HG03442 (cell line): ENCODE results near the gene TNFSF15.

Experiments used
- ATAC-seq: cut with Tn5 transposase; IDR thresholded peaks from one replicate; pipeline ENCODE4 v1.9.1; 2021; ENCODE audit warnings: mild to moderate bottlenecking, moderate library complexity; ENCODE audit not compliant: unreplicated experiment

Gene TNFSF15

DNA sequence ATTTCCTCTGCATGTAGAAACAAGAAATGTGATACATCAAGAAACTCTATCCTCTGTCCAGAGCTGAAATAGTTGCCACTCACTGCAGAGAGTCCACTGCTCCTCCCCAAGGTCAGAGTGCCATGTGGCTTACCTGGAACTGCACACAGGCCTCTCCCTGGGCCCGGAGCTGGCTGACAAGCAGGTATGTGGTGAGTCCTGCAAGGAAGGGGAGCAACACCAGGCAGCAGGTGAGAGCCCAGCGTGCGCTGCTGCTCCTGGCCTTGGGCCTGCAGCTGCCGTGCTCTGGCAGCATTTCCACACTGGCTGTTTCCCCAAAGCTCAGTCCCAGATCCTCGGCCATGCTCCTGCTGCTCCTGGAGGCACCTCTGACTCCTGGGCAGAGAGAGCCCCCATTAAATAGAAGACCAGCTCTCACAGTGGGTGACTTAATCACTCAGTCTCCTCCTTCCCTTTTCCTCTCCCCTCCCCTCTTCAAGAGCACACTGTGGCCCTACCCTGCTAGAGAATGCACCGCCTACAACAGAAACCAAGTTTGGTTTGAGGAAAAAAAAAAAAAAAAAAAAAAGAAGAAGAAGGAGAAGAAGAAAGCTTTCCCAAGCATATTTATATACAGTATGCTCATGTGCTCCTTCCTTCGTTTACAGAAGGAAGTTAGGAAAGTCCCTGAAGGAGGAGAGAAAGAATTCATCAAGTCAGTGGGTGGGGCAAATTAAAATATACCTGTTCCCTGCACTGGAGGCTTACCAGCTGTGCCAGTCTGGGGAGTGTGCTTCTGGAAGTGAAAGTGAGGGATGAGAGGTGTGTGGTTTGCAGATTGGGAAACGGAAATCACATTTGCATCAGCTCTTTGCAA, at the start of gene TNFSF15:
TSS of gene TNFSF15 (minus strand) at position 370 of the 856 bp plus-strand sequence. CDS start at position 343, 27 bp downstream.
- peak; percentile 86 for ATAC-seq

DNA sequence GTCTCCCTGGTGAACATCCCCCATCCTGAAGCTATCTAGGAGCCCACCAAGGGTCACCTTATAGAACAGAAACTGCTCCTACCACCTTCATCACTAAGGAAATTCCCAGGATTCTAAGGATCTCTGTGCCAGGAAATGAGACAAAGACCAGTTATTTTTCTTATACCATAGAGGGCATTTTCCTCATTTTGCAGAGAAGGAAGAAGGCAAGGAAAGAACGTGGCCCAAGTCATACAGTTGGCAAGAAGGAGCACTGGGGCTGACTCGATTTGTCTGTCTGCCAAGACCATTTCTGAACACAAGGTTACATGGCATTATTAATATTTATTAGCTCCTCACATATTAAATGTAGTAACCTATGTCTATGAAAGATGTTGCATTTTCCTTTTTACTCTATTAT, 49.6 kb upstream of the TNFSF15 start:
- no peak for ATAC-seq

GRCh38 chr9:114854736-114855355, 49.0 kb upstream of the TNFSF15 start:
- no peak for ATAC-seq

GRCh38 chr9:114853071-114853855, 47.4 kb upstream of the TNFSF15 start:
- ATAC-seq, result no peak

GRCh38 chr9:114852050-114852594, 46.3 kb upstream of the TNFSF15 start:
- no peak for ATAC-seq

GRCh38 chr9:114851306-114851705, 45.5 kb upstream of the TNFSF15 start:
- ATAC-seq, result no peak

DNA sequence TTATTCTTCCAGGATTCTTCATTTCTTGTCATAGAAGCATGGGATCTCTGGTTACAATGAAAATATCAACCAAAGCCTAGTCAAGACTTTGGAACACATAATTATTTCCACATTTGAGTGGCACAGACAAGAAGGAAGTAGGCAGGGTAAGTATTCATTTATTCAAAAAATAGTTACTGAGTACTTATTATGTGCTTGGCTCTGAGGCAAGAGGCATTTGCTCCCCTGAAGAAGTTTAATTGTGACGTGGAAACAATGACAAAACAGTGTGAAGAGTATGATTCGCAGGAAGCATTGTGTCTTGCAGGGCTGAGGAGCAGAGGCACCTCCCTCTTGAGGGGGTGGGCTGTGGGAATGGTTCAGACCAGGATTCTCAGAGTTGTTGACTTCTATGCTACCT, 45.0 kb upstream of the TNFSF15 start:
- ATAC-seq, result no peak

GRCh38 chr9:114849450-114849849, 43.6 kb upstream of the TNFSF15 start:
- no peak for ATAC-seq

DNA sequence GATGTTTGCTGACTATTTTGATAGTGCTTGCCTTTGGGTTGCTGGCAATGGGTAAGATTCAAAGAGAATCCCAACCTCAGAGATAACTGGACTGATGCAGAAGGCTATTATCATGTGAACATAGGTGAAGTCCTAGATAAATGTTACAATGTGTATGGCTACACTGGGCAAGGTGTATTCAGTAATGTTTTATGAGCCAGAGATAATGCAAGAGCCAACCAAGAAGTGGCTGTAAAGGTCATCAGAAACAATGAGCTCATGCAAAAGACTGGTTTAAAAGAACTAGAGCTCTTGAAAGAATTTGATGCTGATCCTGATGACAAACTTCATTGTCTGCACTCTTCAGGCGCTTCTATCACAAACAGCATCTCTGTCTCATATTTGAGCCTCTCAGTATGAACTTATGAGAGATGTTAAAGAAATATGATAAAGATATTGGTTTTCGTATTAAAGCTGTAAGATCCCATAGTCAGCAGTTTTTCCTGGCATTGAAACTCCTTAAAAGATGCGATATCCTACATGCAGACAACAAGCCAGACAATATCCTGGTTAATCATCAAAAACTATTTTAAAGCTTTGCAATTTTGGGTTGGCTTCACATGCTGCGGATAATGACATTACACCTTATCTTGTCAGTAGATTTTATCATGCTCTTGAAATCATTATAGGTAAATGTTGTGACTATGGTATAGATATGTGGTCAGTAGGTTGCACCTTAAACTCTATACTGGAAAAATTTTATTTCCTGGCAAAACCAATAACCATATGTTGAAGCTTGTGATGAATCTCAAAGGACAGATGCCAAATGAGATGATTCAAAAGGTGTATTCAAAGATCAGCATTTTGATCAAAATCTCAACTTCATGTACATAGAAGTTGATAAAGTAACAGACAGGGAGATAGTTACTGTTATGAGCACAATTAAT, 41.9 kb upstream of the TNFSF15 start:
- ATAC-seq, result no peak

GRCh38 chr9:114845373-114845772, 39.5 kb upstream of the TNFSF15 start:
- no peak for ATAC-seq

DNA sequence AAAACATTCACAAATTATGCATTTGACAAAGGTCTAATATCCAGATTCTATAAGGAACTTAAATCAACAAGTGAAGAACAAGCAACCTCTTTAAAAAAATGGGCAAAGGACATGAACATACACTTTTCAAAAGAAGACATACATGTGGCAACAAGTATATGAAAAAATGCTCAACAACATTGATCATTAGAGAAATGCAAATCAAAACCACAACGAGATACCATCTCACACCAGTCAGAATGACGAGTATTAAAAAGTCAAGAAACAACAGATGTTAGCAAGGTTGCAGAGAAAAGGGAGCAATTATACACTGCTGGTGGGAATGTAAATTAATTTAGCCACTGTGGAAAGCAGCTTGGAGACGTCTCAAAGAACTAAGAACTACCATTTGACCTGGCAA, 38.9 kb upstream of the TNFSF15 start:
- no peak for ATAC-seq

DNA sequence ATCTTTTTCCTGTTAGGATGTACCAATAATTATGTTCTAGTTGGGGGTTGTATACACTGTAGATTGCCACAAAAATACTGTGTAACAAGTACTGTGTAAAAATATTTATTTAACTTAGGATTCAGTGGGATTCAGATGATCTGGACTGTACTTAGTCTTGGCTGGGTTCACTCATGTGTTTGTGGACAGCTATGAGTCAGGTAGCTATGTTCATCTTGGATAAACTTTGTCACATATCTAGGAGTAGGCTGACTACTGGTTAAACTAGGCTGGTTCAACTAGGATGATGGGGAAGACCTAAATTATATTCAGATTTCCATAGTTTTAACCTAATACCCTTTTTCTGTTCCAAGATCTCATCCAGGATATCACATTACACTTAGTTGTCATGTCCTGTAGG, 32.1 kb upstream of the TNFSF15 start:
- ATAC-seq, result no peak

GRCh38 chr9:114836769-114837168, 30.9 kb upstream of the TNFSF15 start:
- ATAC-seq, result no peak

DNA sequence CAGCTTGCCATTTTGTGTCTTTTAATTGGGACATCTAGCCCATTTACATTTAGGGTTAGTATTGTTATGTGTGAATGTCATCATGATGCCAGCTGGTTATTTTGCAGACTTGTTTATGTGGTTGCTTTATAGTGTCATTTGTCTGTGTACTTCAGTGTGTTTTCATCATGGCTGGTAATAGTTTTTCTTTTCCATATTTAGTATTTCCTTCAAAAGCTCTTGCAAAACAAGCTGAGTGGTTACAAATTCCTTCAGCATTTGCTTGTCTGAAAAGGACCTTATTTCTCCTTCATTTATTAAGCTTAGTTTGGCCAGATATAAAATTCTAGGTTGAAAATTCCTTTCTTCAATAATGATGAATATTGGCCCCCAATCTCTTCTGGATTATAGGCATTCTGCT, 28.5 kb upstream of the TNFSF15 start:
- no peak for ATAC-seq

- no peak for ATAC-seq
These were observed 24.7 kb upstream of the TNFSF15 start for GRCh38 chr9:114830546-114830945.

DNA sequence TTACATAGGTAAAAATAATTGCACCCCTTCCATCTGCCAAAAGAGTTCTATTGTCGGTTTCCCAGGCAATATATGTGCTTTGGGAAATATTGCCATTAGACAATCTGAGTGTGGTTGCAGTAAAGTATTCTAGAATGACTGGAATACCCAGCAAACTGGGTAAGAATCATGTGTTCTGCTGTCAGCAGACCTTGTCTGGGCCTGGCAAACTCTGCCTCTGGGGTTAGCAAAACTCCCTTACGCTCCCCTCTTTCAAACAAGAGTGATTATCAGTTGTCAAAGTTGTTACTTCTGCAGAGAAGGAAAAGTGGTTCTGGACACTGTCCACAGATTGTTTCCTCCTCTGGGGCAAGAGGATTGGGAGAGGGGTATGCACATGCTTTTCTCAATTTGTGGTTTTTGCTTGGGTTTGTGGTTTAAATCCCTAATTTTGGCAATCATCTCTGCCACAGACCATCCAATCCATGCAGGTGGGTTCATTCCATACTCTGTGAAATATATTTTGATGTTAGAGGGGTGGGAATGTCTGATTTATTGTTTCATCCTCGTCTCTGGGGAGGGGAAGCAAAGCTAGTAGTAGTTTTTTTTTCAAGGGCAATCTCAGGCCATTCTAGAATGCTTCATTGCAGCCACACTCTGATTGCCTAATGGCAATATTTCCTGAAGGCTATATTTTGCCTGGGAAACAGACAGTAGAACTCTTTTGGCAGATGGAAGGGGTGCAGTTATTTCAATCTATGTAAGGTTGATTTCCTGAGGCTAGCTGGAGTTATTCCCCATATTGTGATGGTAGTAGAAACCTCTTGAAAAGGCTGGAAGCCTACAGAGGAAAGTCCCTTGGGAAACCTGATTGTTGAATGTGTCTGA, 24.0 kb upstream of the TNFSF15 start:
- ATAC-seq, result no peak

DNA sequence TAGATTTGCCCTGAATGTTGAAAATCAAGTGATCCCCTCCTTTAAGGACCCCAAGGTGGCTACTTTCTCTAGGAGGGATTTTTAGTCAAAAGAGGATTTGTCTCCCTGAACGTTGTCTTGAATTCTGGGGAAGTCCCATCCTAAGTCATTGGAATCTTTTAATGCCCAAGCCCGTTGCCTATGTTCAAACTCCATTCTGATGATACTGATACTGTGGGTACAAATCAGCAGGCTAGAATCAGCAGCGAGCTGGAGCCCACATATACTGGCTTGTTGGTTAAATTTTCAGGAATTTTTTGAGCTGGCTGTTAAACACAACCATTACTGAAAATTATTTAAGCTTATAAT, 22.4 kb upstream of the TNFSF15 start:
- ATAC-seq, result no peak

GRCh38 chr9:114827641-114828302, 21.9 kb upstream of the TNFSF15 start:
- no peak for ATAC-seq

DNA sequence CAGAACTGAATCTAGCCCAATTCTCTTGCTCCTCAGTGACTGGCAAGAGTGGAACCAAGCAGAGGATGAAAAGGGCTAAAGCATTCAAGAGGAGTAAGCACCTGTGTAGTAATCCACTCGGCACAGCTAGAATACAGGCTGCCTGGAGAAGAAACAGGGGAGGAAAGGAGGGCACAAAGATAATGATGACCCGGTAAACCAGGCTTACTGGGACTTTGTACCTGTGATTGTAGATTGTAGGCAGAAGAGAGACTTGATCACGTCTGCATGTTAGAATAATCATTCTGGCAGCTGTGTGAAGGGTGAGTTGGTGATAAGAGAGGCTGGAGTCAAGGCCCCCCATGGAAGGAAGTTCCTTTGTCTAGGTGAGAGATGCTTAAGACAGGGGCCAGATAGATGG, 20.6 kb upstream of the TNFSF15 start:
- no peak for ATAC-seq
